Gastroesophageal sphincter (tissue), 3 donors: ENCODE results near the gene MKRN2.

Experiments
- CTCF ChIP-seq, 4 experiments: fragments of 200-600 bp in 2 of 4; fragments of 450-650 bp in 2 of 4; sonication (generic) in 1 of 4; IDR thresholded peaks; one replicate each; pipeline ENCODE4 v1.5.1; 2017 to 2019; ENCODE audit warnings: antibody characterized with exemption in 4 of 4, mild to moderate bottlenecking in 2 of 4, moderate library complexity in 2 of 4
- POLR2AphosphoS5 ChIP-seq: sonication (generic); formaldehyde crosslinking; IDR thresholded peaks from one replicate; pipeline ENCODE4 v1.6.1; 2017; ENCODE audit warnings: antibody characterized with exemption

DNA sequence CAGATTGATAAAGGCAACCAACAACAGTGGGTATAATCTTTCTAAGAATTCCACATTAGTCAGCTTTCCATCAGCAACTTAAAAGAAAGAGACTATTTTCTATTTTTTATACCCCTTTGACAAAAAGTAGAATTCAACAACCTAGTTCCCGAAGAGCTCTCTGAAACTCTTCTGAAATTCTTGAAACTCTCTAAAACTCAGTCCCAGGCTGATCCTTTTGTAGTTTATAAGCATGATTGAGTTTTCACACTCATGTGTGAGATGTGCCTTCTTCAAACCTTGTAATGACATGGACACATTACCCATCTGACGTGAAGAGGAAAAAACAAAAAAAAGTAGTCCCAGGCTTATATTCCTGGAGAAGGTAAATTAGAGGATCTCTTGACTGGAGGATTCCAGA, 75.6 kb downstream of the MKRN2 start:
- TF ChIP-seq POLR2AphosphoS5, result no peak
- no peak for TF ChIP-seq CTCF (IDR thresholded peaks at IDR 0.05)
